H9 (cell line): ENCODE results near the gene PARP9. TPM values are rescaled to one million over a fixed set of nuclear protein-coding genes. Genes with fewer than 3 reads are reported as not detected.

Experiments used
- DNase-seq: peaks from one replicate; pipeline ENCODE4 v3.0.0-alpha.2; 2017
- H2AFZ ChIP-seq: one replicate; pipeline ENCODE4 v1.6.1; 2013; ENCODE audit warnings: mild to moderate bottlenecking, low read length, control low read depth, moderate library complexity
- H2AK5ac ChIP-seq: 2 replicates; pipeline ENCODE4 v1.6.1; 2013; ENCODE audit warnings: low read length, control low read depth, mixed read lengths; ENCODE audit not compliant: insufficient read length
- H2BK120ac ChIP-seq: one replicate; pipeline ENCODE4 v1.6.1; 2013; ENCODE audit warnings: low read depth, mild to moderate bottlenecking, low read length, control low read depth, inconsistent platforms; ENCODE audit not compliant: poor library complexity, severe bottlenecking
- H2BK12ac ChIP-seq: 2 replicates; pipeline ENCODE4 v1.6.1; 2013; ENCODE audit warnings: low read length, control low read depth, mixed read lengths, low read depth; ENCODE audit not compliant: insufficient read length
- H2BK15ac ChIP-seq: 2 replicates; pipeline ENCODE4 v1.6.1; 2013; ENCODE audit warnings: low read depth, low read length, control low read depth
- H2BK20ac ChIP-seq: one replicate; pipeline ENCODE4 v1.6.1; 2013; ENCODE audit warnings: low read depth, mild to moderate bottlenecking, low read length, control low read depth, inconsistent platforms; ENCODE audit not compliant: poor library complexity, severe bottlenecking
- H2BK5ac ChIP-seq: 2 replicates; pipeline ENCODE4 v1.6.1; 2013; ENCODE audit warnings: low read length, control low read depth, mixed read lengths; ENCODE audit not compliant: insufficient read length
- H3K14ac ChIP-seq: 2 replicates; pipeline ENCODE4 v1.6.1; 2013; ENCODE audit warnings: low read length, control low read depth; ENCODE audit not compliant: insufficient read depth
- H3K18ac ChIP-seq: 2 replicates; pipeline ENCODE4 v1.6.1; 2013; ENCODE audit warnings: low read depth, mild to moderate bottlenecking, mixed read lengths, low read length, control low read depth; ENCODE audit not compliant: insufficient read length
- H3K23ac ChIP-seq: 2 replicates; pipeline ENCODE4 v1.6.1; 2013; ENCODE audit warnings: low read length, control low read depth, mixed read lengths, low read depth; ENCODE audit not compliant: insufficient read length
- H3K23me2 ChIP-seq: 2 replicates; pipeline ENCODE4 v1.6.1; 2013; ENCODE audit warnings: low read depth, mild to moderate bottlenecking, mixed read lengths, low read length, control low read depth; ENCODE audit not compliant: insufficient read length, poor library complexity, severe bottlenecking
- H3K27ac ChIP-seq: 2 replicates; pipeline ENCODE4 v1.5.1; 2013; ENCODE audit warnings: low read length, control low read depth, mixed read lengths, low read depth; ENCODE audit not compliant: insufficient read length
- H3K27me3 ChIP-seq: 2 replicates; pipeline ENCODE4 v1.6.1; 2013; ENCODE audit warnings: low read length, control low read depth, inconsistent platforms; ENCODE audit not compliant: insufficient read depth
- H3K4ac ChIP-seq: 2 replicates; pipeline ENCODE4 v1.6.1; 2013; ENCODE audit warnings: low read depth, mild to moderate bottlenecking, control low read depth, inconsistent platforms, low read length, moderate library complexity
- H3K4me1 ChIP-seq: 2 replicates; pipeline ENCODE4 v1.6.1; 2013; ENCODE audit warnings: low read length, control low read depth, inconsistent platforms; ENCODE audit not compliant: insufficient read depth
- H3K4me2 ChIP-seq: 2 replicates; pipeline ENCODE4 v1.6.1; 2013; ENCODE audit warnings: low read length, control low read depth, mixed read lengths; ENCODE audit not compliant: insufficient read length, insufficient read depth
- H3K56ac ChIP-seq: 2 replicates; pipeline ENCODE4 v1.6.1; 2013; ENCODE audit warnings: low read depth, mild to moderate bottlenecking, mixed read lengths, low read length, control low read depth; ENCODE audit not compliant: insufficient read length
- H3K79me1 ChIP-seq: 2 replicates; pipeline ENCODE4 v1.6.1; 2013; ENCODE audit warnings: low read depth, mild to moderate bottlenecking, moderate library complexity, low read length, control low read depth, inconsistent platforms; ENCODE audit not compliant: insufficient read depth, poor library complexity, severe bottlenecking
- H3K79me2 ChIP-seq: 2 replicates; pipeline ENCODE4 v1.6.1; 2013; ENCODE audit warnings: low read length, control low read depth, inconsistent platforms; ENCODE audit not compliant: insufficient read depth
- H3K9ac ChIP-seq: 2 replicates; pipeline ENCODE4 v1.6.1; 2013; ENCODE audit warnings: low read length, control low read depth, mixed read lengths; ENCODE audit not compliant: insufficient read length; ENCODE audit errors: extremely low read depth
- H3K9me3 ChIP-seq: one replicate; pipeline ENCODE4 v1.6.1; 2013; ENCODE audit warnings: low read depth, low read length, inconsistent platforms; ENCODE audit not compliant: control insufficient read depth
- H3T11ph ChIP-seq: one replicate; pipeline ENCODE4 v1.6.1; 2013; ENCODE audit warnings: mild to moderate bottlenecking, low read length, control low read depth, inconsistent platforms
- H4K20me1 ChIP-seq: one replicate; pipeline ENCODE4 v1.6.1; 2013; ENCODE audit not compliant: control insufficient read depth, insufficient read length, insufficient read depth
- H4K5ac ChIP-seq: 2 replicates; pipeline ENCODE4 v1.6.1; 2013; ENCODE audit warnings: low read depth, mild to moderate bottlenecking, mixed read lengths, low read length, control low read depth; ENCODE audit not compliant: insufficient read length
- H4K8ac ChIP-seq: replicated peaks from 2 replicates; pipeline ENCODE4 v1.6.1; 2013; ENCODE audit warnings: low read length, control low read depth, mixed read lengths, low read depth; ENCODE audit not compliant: insufficient read length
- H4K91ac ChIP-seq: 2 replicates; pipeline ENCODE4 v1.6.1; 2013; ENCODE audit warnings: low read depth, mild to moderate bottlenecking, moderate library complexity, mixed read lengths, low read length, control low read depth; ENCODE audit not compliant: insufficient read length
- H3K27ac Mint-ChIP-seq, 3 experiments: 2 replicates in 2 of 3; 3 replicates in 1 of 3; pipeline ENCODE4 v1.8.0; 2020 to 2021; ENCODE audit warnings: mixed read lengths in 3 of 3, mild to moderate bottlenecking in 1 of 3, moderate library complexity in 1 of 3
- H3K27me3 Mint-ChIP-seq: 2 replicates; pipeline ENCODE4 v1.8.0; 2021; ENCODE audit warnings: low read depth, mild to moderate bottlenecking, moderate library complexity, mixed read lengths
- H3K36me3 Mint-ChIP-seq, 3 experiments: 2 replicates in 2 of 3; 3 replicates in 1 of 3; pipeline ENCODE4 v1.8.0; 2020 to 2021; ENCODE audit warnings: low read depth in 3 of 3, mixed read lengths in 3 of 3; ENCODE audit not compliant: insufficient read depth in 1 of 3
- H3K4me1 Mint-ChIP-seq, 2 experiments: 2 replicates each; pipeline ENCODE4 v1.8.0; 2020; ENCODE audit warnings: mixed read lengths in 2 of 2
- H3K4me3 Mint-ChIP-seq, 2 experiments: 2 replicates in 1 of 2; 3 replicates in 1 of 2; pipeline ENCODE4 v1.8.0; 2020 to 2021; ENCODE audit warnings: mild to moderate bottlenecking in 2 of 2, mixed read lengths in 2 of 2, moderate library complexity in 1 of 2
- H3K9me3 Mint-ChIP-seq, 2 experiments: 2 replicates in 1 of 2; 3 replicates in 1 of 2; pipeline ENCODE4 v1.8.0; 2020; ENCODE audit warnings: mild to moderate bottlenecking in 2 of 2, mixed read lengths in 2 of 2, moderate library complexity in 1 of 2
- CTCF ChIP-seq: fragments of 200-600 bp; sonication (generic); conservative IDR thresholded peaks from 3 replicates; pipeline ENCODE4 v1.8.0; 2021; ENCODE audit warnings: antibody characterized with exemption, mild to moderate bottlenecking
- WGBS: extraction: QIAGEN DNeasy Blood & Tissue Kit; methylation state at CpG from one replicate; pipeline ENCODE4 v1.1.7; 2013; ENCODE audit warnings: missing lambda C conversion rate, low lambda C conversion rate, mixed read lengths; ENCODE audit not compliant: insufficient read length; ENCODE audit errors: extremely low coverage; 5-methylcytosine and 5-hydroxymethylcytosine counted together
- total RNA-seq: library from RNA; stranded (reverse); gene quantifications from 2 replicates; pipeline ENCODE4 v1.2.1, GENCODE V29; 2021

The PARP9 gene
- total RNA-seq, 1 experiment from 2014 or later: 3.4 TPM

GRCh38 chr3:122580470-122580869, 16.4 kb upstream of the PARP9 start:
- H4K20me1 ChIP-seq: no peaks in the 10 kb centered on the region
- Mint-ChIP-seq H3K36me3 (peaks cover 11 to 26% (median 19%) of the 10 kb centered on the region in 3 experiments), H3K4me1 (peaks cover 8 to 12% of the 10 kb centered on the region in 2 experiments), H3K27me3 (peaks cover 14% of the 10 kb centered on the region), H3K9me3 (peaks cover 25 to 29% of the 10 kb centered on the region in 2 experiments), H3K27ac (no peak overlapping the region), H3K4me3 (no peak overlapping the region)
- no peak overlapping the region for H3K56ac ChIP-seq
- no peak for TF ChIP-seq CTCF
- H3T11ph ChIP-seq: no peak overlapping the region
- H2BK5ac ChIP-seq: no peak overlapping the region
- H3K23ac ChIP-seq: no peak overlapping the region
- H3K79me2 ChIP-seq: no peaks in the 10 kb centered on the region
- no peak overlapping the region for H3K27ac ChIP-seq
- H3K23me2 ChIP-seq: peaks cover 4% of the 10 kb centered on the region
- H2AK5ac ChIP-seq: no peak overlapping the region
- no peak overlapping the region for H4K5ac ChIP-seq
- WGBS: no CpG with 5 or more reads among the region's 3 CpGs
- H3K4me1 ChIP-seq: peaks cover 3% of the 10 kb centered on the region; the same call in 1 of the 2 replicates
- no peak overlapping the region for H4K91ac ChIP-seq
- no peak overlapping the region for H3K4ac ChIP-seq
- no peak overlapping the region for H3K18ac ChIP-seq
- H2BK20ac ChIP-seq: no peak overlapping the region
- no peak overlapping the region for H3K4me2 ChIP-seq
- H2BK120ac ChIP-seq: no peak overlapping the region
- no peak overlapping the region for H2BK15ac ChIP-seq
- no peaks in the 10 kb centered on the region for H3K9me3 ChIP-seq
- no peak overlapping the region for H4K8ac ChIP-seq
- H3K14ac ChIP-seq: no peak overlapping the region
- H3K79me1 ChIP-seq: no peaks in the 10 kb centered on the region
- H2BK12ac ChIP-seq: no peak overlapping the region
- no peaks in the 10 kb centered on the region for H3K27me3 ChIP-seq
- no peak overlapping the region for H3K9ac ChIP-seq
- H2AFZ ChIP-seq: no peak overlapping the region
- no peak for DNase-seq
